ENCODE results near the gene RCN2.
"Not testable (repeated sequence)": the region's sequence is repeated elsewhere in the genome, so short reads cannot be mapped to it uniquely, and the experiment has no call there.

The RCN2 gene, protein sequence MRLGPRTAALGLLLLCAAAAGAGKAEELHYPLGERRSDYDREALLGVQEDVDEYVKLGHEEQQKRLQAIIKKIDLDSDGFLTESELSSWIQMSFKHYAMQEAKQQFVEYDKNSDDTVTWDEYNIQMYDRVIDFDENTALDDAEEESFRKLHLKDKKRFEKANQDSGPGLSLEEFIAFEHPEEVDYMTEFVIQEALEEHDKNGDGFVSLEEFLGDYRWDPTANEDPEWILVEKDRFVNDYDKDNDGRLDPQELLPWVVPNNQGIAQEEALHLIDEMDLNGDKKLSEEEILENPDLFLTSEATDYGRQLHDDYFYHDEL

DNA sequence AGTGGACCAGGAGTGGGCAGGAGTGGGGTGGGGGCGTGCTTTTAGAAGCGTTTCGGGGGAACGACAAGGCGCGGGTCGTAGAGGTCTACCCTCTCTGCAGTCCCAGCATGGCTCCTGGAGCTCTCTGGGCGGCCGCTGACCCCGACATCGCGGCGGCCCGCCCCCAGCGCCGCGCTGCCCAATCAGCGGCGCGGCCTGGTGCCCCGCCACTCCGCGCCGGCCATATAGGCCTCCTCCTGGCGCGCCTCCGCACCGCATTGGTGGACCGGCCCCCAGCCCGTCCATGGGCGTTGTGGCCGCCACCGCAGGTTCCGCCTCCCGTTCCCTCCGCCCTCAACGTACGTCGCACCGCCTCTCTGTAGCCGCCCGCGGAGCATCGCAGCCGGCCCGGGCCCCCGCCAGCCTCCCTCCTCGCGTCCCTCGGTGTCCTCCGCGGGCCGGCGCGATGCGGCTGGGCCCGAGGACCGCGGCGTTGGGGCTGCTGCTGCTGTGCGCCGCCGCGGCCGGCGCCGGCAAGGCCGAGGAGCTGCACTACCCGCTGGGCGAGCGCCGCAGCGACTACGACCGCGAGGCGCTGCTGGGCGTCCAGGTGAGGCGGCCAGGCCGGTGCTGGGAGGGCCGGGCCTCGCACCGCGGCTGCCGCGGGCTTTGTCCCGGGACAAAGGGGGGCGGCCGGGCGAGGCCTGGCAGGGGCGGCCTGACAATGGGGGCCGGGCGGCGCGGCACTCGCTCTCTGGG is at the start of gene RCN2:
Gene RCN2 (plus strand): TSS at position 353 of the 738 bp plus-strand sequence. CDS start 93 bp downstream, at position 446.
- DNase-seq, result peak; percentile 78 to 87 (median 84)

DNA sequence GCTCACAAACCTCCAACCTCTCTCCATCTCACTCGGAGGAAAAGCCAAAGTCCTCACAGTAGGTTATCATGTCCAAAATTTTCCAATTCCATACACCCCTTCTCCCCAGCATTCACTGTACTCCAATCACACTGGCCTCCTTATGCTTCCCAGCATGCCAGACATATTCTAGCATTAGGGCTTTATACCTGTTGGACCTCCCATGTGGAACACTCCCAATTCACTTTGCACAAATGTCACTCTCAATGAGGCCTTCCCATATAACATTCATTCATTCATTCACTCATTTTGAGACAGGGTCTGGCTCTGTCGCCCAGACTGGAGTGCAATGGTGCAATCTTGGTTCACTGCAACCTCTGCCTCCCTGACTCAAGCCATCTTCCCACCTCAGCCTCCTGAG is 46.3 kb upstream of the RCN2 start:
- no peak for DNase-seq

DNA sequence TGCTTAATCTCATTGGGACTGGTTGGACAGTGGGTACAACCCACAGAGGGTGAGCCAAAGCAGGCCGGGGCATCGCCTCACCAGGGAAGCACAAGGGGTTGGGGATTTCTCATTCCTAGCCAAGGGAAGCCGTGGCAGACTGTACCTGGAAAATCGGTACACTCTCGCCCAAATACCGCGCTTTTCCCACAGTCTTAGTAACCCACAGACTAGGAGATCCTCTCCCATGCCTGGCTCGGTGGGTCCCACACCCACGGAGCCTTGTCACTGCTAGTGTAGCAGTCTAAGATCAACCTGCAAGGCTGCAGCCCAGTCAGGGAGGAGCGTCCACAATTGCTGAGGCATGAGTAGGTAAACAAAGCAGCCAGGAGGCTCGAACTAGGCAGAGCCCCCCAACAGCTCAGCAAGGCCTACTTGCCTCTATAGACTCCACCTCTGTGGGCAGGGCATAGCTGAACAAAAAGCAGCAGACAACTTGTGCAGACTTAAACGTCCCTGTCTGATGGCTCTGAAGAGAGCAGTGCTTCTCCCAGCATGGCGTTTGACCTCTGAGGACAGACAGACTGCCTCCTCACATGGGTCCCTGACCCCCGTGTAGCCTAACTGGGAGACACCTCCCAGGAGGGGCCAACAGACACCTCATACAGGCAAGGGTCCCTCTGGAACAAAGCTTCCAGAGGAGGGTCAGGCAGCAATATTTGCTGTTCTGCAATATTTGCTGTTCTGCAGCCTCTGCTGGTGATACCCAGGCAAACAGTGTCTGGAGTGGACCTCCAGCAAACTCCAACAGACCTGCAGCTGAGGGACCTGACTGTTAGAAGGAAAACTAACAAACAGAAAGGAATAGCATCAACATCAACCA is 44.0 kb upstream of the RCN2 start:
- not testable (repeated sequence) for DNase-seq

DNA sequence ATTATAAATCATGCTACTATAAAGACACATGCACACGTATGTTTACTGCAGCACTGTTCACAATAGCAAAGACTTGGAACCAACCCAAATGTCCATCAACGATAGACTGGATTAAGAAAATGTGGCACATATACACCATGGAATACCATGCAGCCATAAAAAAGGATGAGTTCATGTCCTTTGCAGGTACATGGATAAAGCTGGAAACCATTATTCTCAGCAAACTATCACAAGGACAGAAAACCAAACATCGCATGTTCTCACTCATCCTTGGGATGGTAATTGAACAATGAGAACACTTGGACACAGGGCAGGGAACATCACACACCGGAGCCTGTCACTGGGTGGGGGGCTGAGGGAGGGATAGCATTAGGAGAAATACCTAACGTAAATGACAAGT is 38.7 kb upstream of the RCN2 start:
- not testable (repeated sequence) for DNase-seq

DNA sequence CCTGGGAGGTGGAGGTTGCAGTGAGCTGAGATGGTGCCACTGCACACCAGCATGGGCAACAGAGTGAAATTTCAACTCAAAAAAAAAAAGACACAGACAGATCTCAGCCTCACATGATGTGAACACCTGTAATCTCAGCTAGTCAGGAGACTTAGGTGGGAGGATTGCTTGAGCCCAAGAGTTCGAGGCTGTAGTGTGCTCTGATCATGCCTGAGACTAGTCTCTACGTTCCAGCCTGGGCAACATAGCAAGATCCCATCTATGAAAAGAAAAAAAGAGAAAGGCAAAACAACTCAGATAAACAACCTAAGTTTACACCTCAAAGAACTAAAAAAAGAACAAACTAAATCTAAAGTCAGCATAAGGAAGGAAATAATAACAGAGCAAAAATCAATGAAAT is 37.4 kb upstream of the RCN2 start:
- DNase-seq, result no peak

DNA sequence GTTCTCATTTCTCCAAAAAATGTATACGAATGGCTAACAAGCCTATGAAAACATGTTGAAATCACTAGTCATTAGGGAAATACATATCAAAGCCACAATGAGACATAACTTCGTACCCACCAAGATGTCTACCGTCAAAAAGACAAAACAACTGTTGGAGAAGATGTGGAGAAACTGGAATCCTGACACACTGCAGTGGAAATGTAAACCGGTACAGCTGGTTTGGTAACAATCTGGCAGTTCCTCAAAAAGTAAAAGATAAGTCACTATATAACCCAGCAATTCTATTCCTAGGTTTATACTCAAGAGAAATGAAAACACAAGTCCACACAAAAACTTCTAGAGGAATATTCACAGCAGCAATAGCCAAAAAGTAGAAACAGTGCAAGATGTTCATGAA is 33.4 kb upstream of the RCN2 start:
- DNase-seq, result no peak

DNA sequence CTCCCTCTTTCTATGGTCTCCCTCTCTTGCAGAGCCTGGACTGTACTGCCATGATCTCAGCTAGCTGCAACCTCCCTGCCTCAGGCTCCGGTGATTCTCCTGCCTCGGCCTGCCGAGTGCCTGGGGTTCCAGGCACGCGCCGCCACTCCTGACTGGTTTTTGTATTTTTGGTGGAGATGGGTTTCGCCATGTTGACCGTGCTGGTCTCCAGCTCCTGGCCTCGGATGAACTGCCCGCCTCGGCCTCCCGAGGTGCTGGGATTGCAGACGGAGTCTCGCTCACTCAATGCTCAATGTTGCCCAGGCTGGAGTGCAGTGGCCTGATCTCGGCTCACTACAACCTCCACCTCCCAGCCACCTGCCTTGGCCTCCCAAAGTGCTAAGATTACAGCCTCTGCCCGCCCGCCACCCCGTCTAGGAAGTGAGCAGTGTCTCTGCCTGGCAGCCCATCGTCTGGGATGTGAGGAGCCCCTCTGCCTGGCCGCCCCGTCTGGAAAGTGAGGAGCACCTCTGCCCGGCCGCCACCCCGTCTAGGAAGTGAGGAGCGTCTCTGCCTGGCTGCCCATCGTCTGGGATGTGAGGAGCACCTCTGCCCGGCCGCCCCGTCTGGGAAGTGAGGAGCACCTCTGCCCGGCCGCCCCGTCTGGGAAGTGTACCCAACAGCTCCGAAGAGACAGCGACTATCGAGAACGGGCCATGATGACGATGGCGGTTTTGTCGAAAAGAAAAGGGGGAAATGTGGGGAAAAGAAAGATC is 32.2 kb upstream of the RCN2 start:
- DNase-seq, result not testable (repeated sequence)

DNA sequence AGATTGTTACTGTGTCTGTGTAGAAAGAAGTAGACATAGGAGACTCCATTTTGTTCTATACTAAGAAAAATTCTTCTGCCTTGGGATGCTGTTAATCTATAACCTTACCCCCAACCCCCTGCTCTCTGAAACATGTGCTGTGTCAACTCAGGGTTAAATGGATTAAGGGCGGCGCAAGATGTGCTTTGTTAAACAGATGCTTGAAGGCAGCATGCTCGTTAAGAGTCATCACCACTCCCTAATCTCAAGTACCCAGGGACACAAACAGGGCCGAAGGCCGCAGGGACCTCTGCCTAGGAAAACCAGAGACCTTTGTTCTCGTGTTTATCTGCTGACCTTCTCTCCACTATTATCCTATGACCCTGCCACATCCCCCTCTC is 31.6 kb upstream of the RCN2 start:
- not testable (repeated sequence) for DNase-seq

DNA sequence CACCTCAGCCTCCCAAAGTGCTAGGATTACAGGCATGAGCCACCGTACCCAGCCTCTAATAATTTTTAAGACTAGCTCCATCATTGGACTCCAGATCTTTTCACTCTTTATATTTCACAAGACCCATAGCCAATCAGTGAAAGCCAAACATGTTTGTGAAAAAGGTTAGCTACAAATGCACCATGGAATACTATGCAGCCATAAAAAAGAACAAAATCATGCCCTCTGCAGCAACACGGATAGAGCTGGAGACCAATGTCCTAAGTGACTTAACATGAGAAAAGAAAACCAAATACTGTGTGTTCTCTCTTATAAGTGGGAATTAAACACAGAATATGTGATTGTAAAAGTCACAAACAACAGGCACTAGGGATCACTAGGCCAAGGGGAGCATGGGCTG is 29.6 kb upstream of the RCN2 start:
- DNase-seq, result no peak

DNA sequence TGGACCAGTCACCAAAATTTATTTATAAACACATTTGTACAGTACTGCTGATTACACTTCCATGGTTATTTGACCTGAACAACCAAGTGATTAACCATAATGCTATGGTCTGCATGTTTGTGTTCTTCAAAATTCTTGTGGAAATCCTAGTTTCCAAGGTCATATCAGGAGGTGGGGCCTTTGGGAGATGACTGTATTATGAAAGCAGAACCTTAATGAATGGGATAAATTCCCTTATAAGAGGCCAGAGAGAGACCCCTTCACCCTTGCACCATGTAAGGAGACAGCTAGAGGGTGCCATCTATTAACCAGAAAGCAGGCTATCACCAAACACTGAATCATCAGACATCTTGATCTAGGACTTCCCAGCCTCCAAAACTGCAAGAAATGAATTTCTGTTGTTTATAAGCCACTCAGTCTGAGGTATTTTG is 28.3 kb upstream of the RCN2 start:
- DNase-seq, result no peak

DNA sequence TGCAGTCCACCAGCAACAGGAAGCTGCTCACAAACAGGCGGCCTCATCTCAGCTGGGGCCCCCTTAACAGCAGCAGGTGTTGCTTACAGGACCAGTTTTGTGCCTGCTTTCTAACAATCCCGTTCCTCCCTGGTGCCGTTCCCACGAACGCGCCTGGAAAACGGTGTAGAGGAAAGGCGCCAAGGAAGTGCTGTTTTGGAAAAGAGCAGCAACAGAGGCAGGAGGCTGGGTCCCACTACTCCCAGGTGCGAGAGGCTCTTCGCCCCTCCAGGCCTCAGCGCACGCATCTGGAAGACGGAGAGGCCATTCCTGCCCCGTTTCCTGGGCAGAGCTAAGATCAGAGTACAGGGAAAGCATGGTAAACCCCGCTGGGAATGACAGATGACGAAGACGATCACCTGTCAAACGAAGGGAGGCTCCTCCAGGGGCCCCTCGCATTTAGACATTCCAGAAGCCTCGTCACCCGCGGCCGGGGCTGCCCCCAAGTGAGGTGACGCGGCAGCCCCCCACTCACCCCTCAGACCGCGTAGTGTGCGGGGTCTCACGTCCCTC is 27.0 kb upstream of the RCN2 start:
- no peak for DNase-seq

DNA sequence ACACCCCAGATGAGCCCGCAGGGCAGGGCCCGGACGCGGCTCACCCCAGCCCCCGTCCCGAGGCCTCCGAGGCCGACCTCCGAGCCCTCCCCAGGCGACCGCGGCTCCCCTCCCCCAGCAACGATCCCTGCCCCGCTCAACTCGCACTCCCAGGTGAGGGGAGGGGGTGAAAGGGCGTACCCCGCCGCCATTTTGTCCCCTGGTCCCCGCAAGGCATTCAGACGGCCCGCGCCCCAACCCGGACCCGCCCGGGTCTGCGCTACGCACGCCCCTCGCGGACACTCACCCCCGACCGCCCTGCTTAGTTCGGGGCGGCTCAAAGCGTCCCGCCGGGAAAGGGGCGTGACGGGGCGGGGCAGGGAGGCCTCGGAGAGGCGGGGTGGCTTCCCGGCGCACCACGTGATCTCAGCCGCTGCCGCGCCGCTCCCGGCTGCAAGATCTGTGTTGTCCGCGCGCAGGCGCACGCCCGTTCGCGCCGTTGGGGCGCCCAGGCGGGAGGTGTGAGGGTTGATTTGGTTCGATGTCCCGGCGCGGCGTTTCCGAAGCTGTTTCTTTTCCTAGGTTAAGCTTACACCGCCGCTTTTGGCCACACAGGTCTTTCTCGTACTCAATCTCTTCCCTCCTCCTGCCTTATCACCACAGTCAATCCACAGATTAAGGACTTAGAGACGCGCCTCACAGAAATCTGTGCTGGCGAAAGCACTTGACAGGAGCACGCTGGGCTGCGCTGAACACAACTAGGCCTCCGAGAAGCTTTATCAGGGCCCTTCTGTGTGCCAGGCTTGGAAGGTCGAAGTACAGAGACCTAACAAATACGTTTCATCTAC is 26.3 kb upstream of the RCN2 start, which contains the start of gene SCAPER:
Gene SCAPER (minus strand): TSS at position 328 of the 827 bp plus-strand sequence. CDS start 21,523 bp downstream, outside the sequence.
- DNase-seq, result peak; percentile 80 to 84 (median 81)

DNA sequence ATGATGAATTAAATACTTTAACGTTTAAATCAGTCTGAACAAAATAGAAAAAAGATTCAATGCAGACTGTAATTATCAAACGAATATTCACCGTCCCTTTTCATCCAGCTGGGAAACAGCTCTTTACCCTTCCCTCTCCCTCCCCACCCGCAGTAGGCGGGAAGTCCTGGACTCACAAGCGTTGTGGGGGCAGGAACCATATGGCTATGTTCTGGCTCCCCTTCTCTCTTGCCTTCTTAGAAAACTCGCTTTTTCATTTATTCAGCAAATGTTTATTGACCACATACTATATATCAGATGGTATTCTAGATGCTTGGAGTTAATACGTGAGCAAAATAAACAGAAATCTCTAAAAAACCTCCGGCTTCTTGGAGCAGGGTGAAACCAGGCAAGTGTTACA is 25.7 kb upstream of the RCN2 start:
- DNase-seq, result no peak

DNA sequence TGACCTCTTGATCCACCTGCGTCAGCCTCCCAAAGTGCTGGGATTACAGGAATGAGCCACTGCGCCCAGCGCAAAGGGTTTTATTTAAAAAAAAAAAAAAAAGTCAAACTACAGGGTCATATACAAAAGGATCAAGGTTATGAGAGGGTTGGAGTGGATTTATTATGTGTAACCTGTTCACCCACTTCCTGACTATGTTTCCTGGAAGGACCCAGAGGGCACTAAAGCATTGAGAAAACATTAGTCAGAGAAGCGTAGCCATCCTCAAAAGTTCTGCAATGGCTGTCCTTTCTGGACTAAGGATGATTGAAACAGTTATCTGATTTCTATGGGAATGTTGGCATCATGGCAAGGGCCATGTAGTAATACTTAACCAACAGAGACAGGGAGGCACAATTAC is 19.1 kb upstream of the RCN2 start:
- no peak for DNase-seq

DNA sequence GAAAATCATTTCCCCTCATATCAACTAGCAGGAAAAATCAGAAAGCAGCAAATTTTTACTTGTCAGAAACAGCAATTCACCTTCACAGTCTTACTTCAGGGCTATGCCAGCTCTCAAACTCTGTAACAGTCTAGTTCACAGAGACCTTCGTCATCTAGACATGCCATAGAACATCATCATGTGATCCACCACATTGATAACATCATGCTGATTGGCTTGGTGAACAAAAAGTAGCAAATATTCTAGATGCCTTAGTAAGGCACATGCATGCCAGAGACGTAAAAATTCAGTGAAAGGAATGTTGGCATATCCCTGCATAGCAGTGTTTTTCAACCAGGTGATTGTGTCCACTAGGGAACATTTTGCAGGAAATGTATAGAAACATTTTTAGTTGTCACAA is 17.8 kb upstream of the RCN2 start:
- no peak for DNase-seq

DNA sequence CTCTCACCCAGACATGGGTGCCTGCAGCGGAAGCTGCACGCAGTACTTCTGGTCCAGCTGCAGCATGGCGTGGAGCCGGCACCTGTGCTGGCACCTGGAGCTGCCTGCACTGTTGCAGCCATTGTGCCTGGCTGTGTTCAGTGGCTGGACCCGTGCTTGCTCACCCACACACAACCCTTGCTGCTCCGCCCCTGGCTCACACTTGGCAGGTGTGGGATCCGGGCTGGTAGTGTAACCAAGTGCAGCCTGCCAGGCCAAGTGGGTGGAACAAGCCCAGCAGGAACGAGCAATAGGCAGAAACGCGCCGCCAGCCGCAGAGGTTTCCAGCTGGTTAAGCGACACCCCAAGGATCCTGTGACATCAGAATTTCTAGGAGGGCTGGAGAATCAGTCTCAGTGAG is 15.2 kb upstream of the RCN2 start:
- DNase-seq, result no peak

DNA sequence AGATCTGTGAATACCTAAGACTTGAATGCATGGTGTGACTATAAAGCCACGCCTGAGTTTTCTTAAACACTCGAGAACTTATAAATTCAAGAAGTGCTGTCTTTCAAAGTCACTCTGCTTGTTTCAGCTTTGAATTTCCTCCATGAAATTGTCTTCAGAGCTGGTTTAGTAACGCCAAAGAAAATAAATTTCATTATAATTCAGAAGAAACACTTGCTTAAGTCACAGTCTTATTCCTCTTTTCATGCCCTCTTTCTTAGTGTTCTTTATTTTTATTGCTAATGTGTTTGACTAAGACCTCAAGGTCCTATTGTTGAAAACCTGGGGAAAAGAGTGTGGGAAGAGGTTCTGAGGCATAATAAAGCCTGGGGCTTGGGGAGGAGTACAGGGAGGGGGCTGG is 3.3 kb upstream of the RCN2 start:
- no peak for DNase-seq

DNA sequence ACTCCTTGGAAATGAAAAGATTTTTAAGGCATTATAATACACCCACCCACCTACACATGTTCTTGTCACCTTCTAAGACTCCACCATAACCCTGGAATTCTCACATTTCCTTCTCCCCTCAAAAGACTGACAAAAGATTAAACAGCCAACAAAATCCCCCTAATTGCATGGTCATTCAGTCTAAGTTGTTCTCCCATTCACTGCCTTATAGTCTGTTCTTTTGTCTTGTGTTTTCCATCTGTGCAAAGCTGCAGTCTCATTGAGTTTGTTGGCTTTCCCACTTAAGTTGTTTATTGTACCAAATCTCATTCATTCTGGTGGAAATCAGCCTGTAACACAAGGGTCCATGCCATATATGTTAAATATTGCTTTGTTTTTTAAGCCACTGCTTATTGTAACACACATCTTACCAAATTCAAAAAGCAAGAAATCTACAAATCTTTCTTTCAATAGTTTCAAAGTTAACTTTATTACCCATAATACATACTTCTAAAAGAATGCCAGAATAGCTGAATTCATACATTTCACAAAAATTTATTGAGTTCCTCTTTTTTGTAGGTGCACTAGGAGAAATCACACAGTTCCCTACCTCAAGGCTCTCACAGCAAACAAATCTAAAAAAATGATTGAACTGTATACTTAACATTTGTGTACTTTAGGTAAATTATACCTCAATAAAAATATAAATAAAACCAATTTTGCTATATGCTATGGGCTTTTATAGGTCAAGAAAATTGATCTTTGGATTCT is 2.4 kb upstream of the RCN2 start:
- DNase-seq, result no peak

DNA sequence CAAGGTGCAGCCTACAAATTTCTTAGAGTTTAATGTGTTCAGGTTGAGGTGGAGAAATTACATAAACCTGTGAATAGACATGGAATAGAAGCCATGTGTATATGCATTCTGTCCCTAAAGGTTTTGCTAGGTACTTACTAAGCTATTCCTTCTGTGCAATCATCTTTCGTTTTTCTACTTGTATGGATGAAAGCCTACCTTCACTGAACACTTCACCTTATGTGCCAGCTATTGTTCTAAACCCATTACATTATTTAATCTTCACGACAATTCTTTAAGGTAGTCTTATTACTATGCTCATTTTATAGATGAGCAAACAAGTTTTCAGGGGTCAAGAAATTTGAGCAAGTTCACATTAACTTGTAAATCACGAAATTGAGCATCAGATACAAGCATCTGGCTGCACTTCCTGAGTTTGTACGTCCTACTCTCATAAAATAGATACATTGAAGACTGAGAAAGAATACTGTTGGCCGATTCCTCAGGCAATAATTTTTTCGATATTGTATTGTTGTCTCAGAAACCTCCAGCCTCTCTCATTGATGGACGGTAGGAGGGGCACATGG is 635 bp upstream of the RCN2 start:
- DNase-seq, result no peak
